ENCODE data around the gene PIGU. TPM values are rescaled to one million over a fixed set of nuclear protein-coding genes. Genes with fewer than 3 reads are reported as not detected.

Gene PIGU
- total and polyA plus RNA-seq, 9 of the 15 experiments (the other 6 are each of a cell fraction or from before 2014, with no cell fraction given) = 6.5 to 100 (median 28.1) TPM

DNA sequence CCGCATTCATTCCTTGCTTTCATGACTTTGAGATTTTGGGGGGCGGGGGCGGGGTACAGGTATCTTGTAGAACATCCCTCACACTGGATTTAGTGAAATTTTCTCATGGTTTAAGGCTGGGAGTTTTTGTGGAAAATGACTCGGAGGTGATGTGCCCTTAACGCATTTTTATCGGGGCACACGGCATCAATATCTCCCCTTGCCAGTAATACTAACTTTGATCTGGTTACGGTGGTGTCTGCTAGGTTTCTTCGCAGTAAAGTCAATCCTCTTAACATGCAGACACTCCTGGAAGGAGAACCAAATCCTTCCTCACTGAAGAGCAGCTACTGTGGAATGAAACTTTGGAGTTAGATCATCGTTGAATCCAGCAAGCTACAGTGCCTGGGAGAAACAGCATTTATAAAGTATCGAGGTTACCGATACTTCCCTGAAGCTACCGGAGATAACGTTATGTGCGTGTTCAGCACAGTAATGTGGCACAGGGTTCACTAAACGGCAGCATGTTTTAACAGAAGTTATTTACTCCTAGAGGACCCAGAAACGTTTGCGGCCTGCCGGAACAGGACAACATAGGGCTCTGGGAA, 161.9 kb downstream of the PIGU start (continued):
- no peak for TF ChIP-seq ZNF316 (IDR thresholded peaks at IDR 0.05)
- no peak for TF ChIP-seq U2AF1 (optimal IDR thresholded peaks at IDR 0.05; ENCODE audit: low read depth, low read length)
- peak; percentile 37; the same call in 1 of the 2 replicates for TF ChIP-seq CXXC5 (CRISPR knock-in tag; IDR thresholded peaks at IDR 0.05)
- TF ChIP-seq, protein P1, sequence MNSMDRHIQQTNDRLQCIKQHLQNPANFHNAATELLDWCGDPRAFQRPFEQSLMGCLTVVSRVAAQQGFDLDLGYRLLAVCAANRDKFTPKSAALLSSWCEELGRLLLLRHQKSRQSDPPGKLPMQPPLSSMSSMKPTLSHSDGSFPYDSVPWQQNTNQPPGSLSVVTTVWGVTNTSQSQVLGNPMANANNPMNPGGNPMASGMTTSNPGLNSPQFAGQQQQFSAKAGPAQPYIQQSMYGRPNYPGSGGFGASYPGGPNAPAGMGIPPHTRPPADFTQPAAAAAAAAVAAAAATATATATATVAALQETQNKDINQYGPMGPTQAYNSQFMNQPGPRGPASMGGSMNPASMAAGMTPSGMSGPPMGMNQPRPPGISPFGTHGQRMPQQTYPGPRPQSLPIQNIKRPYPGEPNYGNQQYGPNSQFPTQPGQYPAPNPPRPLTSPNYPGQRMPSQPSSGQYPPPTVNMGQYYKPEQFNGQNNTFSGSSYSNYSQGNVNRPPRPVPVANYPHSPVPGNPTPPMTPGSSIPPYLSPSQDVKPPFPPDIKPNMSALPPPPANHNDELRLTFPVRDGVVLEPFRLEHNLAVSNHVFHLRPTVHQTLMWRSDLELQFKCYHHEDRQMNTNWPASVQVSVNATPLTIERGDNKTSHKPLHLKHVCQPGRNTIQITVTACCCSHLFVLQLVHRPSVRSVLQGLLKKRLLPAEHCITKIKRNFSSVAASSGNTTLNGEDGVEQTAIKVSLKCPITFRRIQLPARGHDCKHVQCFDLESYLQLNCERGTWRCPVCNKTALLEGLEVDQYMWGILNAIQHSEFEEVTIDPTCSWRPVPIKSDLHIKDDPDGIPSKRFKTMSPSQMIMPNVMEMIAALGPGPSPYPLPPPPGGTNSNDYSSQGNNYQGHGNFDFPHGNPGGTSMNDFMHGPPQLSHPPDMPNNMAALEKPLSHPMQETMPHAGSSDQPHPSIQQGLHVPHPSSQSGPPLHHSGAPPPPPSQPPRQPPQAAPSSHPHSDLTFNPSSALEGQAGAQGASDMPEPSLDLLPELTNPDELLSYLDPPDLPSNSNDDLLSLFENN (IDR thresholded peaks at IDR 0.05; ENCODE audit: low read depth in 2 of 2, low read length in 2 of 2) = no peak
- TF ChIP-seq EGR1 (conservative IDR thresholded peaks at IDR 0.05) = 0 out of 2 replicates have a peak, but pooled peaks have one; percentile 21
- TF ChIP-seq L3MBTL2 (IDR thresholded peaks at IDR 0.05) = no peak
- no peak for TF ChIP-seq ZNF121 (CRISPR knock-in tag; conservative IDR thresholded peaks at IDR 0.05)
- TF ChIP-seq LCOR (CRISPR knock-in tag; IDR thresholded peaks at IDR 0.05) = peak; percentile 11; the same call in 1 of the 2 replicates
- TF ChIP-seq ASH1L (IDR thresholded peaks at IDR 0.05; ENCODE audit: borderline replicate concordance, low read depth, partially characterized antibody) = no peak
- TF ChIP-seq CAMTA2 (CRISPR knock-in tag; conservative IDR thresholded peaks at IDR 0.05) = no peak
- TF ChIP-seq PHF21A (IDR thresholded peaks at IDR 0.05; ENCODE audit: borderline replicate concordance, low read depth) = no peak
- peak; percentile 20; the same call in 1 of the 2 replicates for TF ChIP-seq SPI1 (IDR thresholded peaks at IDR 0.05; ENCODE audit: borderline replicate concordance, low read depth, low read length)
- no peak for TF ChIP-seq ZBTB17 (CRISPR knock-in tag; IDR thresholded peaks at IDR 0.05)
- TF ChIP-seq, protein P2, sequence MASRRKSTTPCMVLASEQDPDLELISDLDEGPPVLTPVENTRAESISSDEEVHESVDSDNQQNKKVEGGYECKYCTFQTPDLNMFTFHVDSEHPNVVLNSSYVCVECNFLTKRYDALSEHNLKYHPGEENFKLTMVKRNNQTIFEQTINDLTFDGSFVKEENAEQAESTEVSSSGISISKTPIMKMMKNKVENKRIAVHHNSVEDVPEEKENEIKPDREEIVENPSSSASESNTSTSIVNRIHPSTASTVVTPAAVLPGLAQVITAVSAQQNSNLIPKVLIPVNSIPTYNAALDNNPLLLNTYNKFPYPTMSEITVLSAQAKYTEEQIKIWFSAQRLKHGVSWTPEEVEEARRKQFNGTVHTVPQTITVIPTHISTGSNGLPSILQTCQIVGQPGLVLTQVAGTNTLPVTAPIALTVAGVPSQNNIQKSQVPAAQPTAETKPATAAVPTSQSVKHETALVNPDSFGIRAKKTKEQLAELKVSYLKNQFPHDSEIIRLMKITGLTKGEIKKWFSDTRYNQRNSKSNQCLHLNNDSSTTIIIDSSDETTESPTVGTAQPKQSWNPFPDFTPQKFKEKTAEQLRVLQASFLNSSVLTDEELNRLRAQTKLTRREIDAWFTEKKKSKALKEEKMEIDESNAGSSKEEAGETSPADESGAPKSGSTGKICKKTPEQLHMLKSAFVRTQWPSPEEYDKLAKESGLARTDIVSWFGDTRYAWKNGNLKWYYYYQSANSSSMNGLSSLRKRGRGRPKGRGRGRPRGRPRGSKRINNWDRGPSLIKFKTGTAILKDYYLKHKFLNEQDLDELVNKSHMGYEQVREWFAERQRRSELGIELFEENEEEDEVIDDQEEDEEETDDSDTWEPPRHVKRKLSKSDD (conservative IDR thresholded peaks at IDR 0.05; ENCODE audit: low read length) = no peak
- TF ChIP-seq, protein P3, sequence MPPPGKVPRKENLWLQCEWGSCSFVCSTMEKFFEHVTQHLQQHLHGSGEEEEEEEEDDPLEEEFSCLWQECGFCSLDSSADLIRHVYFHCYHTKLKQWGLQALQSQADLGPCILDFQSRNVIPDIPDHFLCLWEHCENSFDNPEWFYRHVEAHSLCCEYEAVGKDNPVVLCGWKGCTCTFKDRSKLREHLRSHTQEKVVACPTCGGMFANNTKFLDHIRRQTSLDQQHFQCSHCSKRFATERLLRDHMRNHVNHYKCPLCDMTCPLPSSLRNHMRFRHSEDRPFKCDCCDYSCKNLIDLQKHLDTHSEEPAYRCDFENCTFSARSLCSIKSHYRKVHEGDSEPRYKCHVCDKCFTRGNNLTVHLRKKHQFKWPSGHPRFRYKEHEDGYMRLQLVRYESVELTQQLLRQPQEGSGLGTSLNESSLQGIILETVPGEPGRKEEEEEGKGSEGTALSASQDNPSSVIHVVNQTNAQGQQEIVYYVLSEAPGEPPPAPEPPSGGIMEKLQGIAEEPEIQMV (tag; conservative IDR thresholded peaks at IDR 0.05; ENCODE audit: low read depth) = no peak
- TF ChIP-seq ZNF140 (CRISPR knock-in tag; IDR thresholded peaks at IDR 0.05) = no peak
- TF ChIP-seq SP1 (CRISPR knock-in tag; IDR thresholded peaks at IDR 0.05) = no peak
- TF ChIP-seq HNRNPLL (IDR thresholded peaks at IDR 0.05; ENCODE audit: low read depth, low read length, poor library complexity, severe bottlenecking) = peak; percentile 92
- TF ChIP-seq BCOR (IDR thresholded peaks at IDR 0.05) = 0 out of 2 replicates have a peak, but pooled peaks have one; percentile 9
- peak; percentile 21 for TF ChIP-seq BRD9 (IDR thresholded peaks at IDR 0.05; ENCODE audit: low read depth, partially characterized antibody)
- TF ChIP-seq STAT5A (IDR thresholded peaks at IDR 0.05; ENCODE audit: borderline replicate concordance, low read length) = no peak
- no peak for TF ChIP-seq MTA2 (IDR thresholded peaks at IDR 0.05; ENCODE audit: low read depth)

Data from K562 (cell line).